Bronchial epithelial cell (primary cell): ENCODE data around the gene ATP13A1. TPM values are rescaled to one million over a fixed set of nuclear protein-coding genes. Genes with fewer than 3 reads are reported as not detected.

Experiments
- DNase-seq: peaks from one replicate; pipeline ENCODE4 v3.0.0-alpha.2; 2010; ENCODE audit warnings: low read depth
- FAIRE-seq: peaks from 2 replicates; lab custom pipeline; 2011; peaks lifted over from hg19 to GRCh38; lab: Jason Lieb, UNC
- H3K27me3 ChIP-seq: 2 replicates; pipeline ENCODE4 v1.5.1; 2011; ENCODE audit warnings: low read length; ENCODE audit not compliant: control insufficient read depth, insufficient read depth
- H3K36me3 ChIP-seq: 2 replicates; pipeline ENCODE4 v1.5.1; 2011; ENCODE audit warnings: low read length; ENCODE audit not compliant: control insufficient read depth, insufficient read depth
- H3K4me3 ChIP-seq: 2 replicates; pipeline ENCODE4 v1.5.1; 2011; ENCODE audit warnings: mild to moderate bottlenecking, low read depth, low read length, control low read depth
- CTCF ChIP-seq: IDR thresholded peaks from 2 replicates; pipeline ENCODE4 v1.5.1; 2011; ENCODE audit warnings: mild to moderate bottlenecking, moderate library complexity, low read length, control low read depth, inconsistent platforms; ENCODE audit not compliant: insufficient read depth, severe bottlenecking
- total RNA-seq: library from RNA; depleted of rRNA; stranded (reverse); fragments of >200 nt; gene quantifications from 2 replicates; pipeline ENCODE4 v1.2.1, GENCODE V29; 2014

Gene ATP13A1
- total RNA-seq, 1 donor from 2014 or later, result 20.3 TPM

GRCh38 chr19:19659646-19660245 lies 3.7 kb downstream of the ATP13A1 start:
- TF ChIP-seq CTCF, result no peak

GRCh38 chr19:19657397-19657783 lies 6.1 kb downstream of the ATP13A1 start:
- FAIRE-seq (no peak), DNase-seq (no peak)
- Histone ChIP-seq H3K27me3 (no peaks in the 10 kb centered on the region), H3K4me3 (no peak overlapping the region), H3K36me3 (peaks cover 50% of the 10 kb centered on the region)
- no peak for TF ChIP-seq CTCF

More at GRCh38 chr19:19659646-19660245, 3.7 kb downstream of the ATP13A1 start:
- H3K4me3 ChIP-seq, result no peak overlapping the region
- H3K36me3 ChIP-seq, result peaks cover 38% of the 10 kb centered on the region
- H3K27me3 ChIP-seq, result no peaks in the 10 kb centered on the region
- no peak for FAIRE-seq
- DNase-seq, result no peak

- no peak for FAIRE-seq
- H3K27me3 ChIP-seq, result no peaks in the 10 kb centered on the region
- peaks cover 54% of the 10 kb centered on the region for H3K36me3 ChIP-seq
- no peak for TF ChIP-seq CTCF
- no peak overlapping the region for H3K4me3 ChIP-seq
- DNase-seq, result no peak
Observed at GRCh38 chr19:19656451-19657396, 6.8 kb downstream of the ATP13A1 start.

GRCh38 chr19:19655641-19656343 lies 7.7 kb downstream of the ATP13A1 start:
- peaks cover 61% of the 10 kb centered on the region for H3K36me3 ChIP-seq
- DNase-seq (no peak), FAIRE-seq (no peak)
- H3K27me3 ChIP-seq, result no peaks in the 10 kb centered on the region
- TF ChIP-seq CTCF, result no peak
- no peak overlapping the region for H3K4me3 ChIP-seq

GRCh38 chr19:19655051-19655594 lies 8.4 kb downstream of the ATP13A1 start:
- peaks cover 64% of the 10 kb centered on the region for H3K36me3 ChIP-seq
- DNase-seq (no peak), FAIRE-seq (no peak)

More at GRCh38 chr19:19655051-19655594, 8.4 kb downstream of the ATP13A1 start:
- no peak for TF ChIP-seq CTCF
- Histone ChIP-seq H3K27me3 (no peaks in the 10 kb centered on the region), H3K4me3 (no peak overlapping the region)
